Measurements from ENCODE around the gene APMAP.

Gene APMAP

DNA sequence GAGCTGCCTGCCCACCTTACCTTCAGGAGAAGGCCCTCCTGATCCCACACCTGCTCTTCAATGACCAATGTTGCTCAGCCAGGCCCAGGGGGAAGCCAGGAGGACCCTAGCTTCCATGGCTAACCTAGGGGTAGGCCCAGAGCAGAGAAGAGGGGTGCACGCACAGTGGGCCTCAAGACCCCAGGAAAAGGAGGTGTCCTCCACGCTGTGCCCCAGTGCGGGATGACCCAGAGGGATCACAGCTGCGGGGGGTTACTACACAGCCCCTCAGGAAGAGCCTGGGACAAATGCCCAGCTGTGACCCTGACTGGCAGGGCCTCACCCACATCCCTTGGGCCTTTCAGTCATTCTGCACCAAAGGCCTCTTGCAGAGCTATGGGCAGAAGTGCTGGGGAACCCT lies 31.6 kb upstream of the APMAP start:
- Histone ChIP-seq H3K27me3 (replicated peaks; ENCODE audit: control insufficient read depth, insufficient read depth, low read length, poor library complexity, severe bottlenecking) (no peaks in the 10 kb centered on the region), H3K36me3 (ENCODE audit: control insufficient read depth, insufficient read depth, low read length) (peaks cover 33% of the 10 kb centered on the region), H3K4me3 (ENCODE audit: insufficient read depth, low read depth, low read length, poor library complexity, severe bottlenecking) (no peak overlapping the region), H3K4me1 (ENCODE audit: control insufficient read depth, insufficient read depth, low read length, poor library complexity, severe bottlenecking) (no peaks in the 10 kb centered on the region), H3K9me3 (ENCODE audit: control insufficient read depth, low read length) (no peaks in the 10 kb centered on the region), H3K27ac (ENCODE audit: insufficient read depth, low read length, poor library complexity, severe bottlenecking) (no peak overlapping the region)
- no peak for DNase-seq

DNA sequence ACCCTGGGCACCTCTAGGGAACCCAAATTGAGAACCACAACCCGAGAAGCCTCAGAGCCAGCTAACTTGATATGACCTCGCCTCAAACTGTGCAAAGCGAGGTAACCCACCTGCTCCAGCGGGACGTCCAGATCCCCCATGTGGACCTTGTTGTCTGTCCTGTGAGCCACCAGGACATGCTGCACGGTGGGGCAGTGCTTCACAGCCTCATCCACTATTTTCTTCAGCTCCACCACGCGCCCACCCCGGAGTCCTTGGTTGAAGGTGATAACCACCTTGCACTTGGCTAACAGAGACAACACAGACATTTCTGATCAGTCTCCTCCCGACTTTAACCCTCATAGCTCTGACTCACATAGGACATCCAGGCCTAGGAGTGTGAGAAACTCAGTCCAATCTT lies 30.8 kb upstream of the APMAP start:
- Histone ChIP-seq H3K36me3 (ENCODE audit: control insufficient read depth, insufficient read depth, low read length) (peaks cover 30% of the 10 kb centered on the region), H3K27ac (ENCODE audit: insufficient read depth, low read length, poor library complexity, severe bottlenecking) (no peak overlapping the region), H3K9me3 (ENCODE audit: control insufficient read depth, low read length) (no peaks in the 10 kb centered on the region), H3K27me3 (replicated peaks; ENCODE audit: control insufficient read depth, insufficient read depth, low read length, poor library complexity, severe bottlenecking) (no peaks in the 10 kb centered on the region), H3K4me3 (ENCODE audit: insufficient read depth, low read depth, low read length, poor library complexity, severe bottlenecking) (no peak overlapping the region), H3K4me1 (ENCODE audit: control insufficient read depth, insufficient read depth, low read length, poor library complexity, severe bottlenecking) (no peaks in the 10 kb centered on the region)
- DNase-seq = no peak

- Histone ChIP-seq H3K4me3 (ENCODE audit: insufficient read depth, low read depth, low read length, poor library complexity, severe bottlenecking) (no peak overlapping the region), H3K9me3 (ENCODE audit: control insufficient read depth, low read length) (no peaks in the 10 kb centered on the region), H3K27ac (ENCODE audit: insufficient read depth, low read length, poor library complexity, severe bottlenecking) (no peak overlapping the region), H3K4me1 (ENCODE audit: control insufficient read depth, insufficient read depth, low read length, poor library complexity, severe bottlenecking) (no peaks in the 10 kb centered on the region), H3K36me3 (ENCODE audit: control insufficient read depth, insufficient read depth, low read length) (peaks cover 27% of the 10 kb centered on the region), H3K27me3 (replicated peaks; ENCODE audit: control insufficient read depth, insufficient read depth, low read length, poor library complexity, severe bottlenecking) (no peaks in the 10 kb centered on the region)
- no peak for DNase-seq
Measured at GRCh38 chr20:25022680-25023079, 30.1 kb upstream of the APMAP start.

DNA sequence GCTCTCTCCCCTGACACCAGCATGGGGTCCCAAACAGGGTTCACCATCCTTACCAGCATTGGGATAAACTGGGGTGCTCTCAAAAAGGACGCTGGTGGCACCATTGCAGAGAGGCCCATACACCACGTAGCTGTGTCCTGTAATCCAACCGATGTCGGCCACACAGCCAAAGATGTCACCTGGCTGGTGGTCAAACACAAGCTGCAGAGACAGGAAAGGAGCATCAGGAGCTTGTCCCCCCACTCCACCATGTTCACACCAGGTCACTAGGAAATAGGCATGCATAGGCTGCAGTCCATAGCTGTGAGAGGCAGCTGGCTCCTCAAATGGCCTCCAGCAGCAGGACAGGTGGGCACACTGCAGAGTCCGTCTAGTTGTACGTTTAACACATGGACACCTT lies 28.8 kb upstream of the APMAP start:
- DNase-seq = no peak
- Histone ChIP-seq H3K36me3 (ENCODE audit: control insufficient read depth, insufficient read depth, low read length) (peaks cover 30% of the 10 kb centered on the region), H3K9me3 (ENCODE audit: control insufficient read depth, low read length) (no peaks in the 10 kb centered on the region)

DNA sequence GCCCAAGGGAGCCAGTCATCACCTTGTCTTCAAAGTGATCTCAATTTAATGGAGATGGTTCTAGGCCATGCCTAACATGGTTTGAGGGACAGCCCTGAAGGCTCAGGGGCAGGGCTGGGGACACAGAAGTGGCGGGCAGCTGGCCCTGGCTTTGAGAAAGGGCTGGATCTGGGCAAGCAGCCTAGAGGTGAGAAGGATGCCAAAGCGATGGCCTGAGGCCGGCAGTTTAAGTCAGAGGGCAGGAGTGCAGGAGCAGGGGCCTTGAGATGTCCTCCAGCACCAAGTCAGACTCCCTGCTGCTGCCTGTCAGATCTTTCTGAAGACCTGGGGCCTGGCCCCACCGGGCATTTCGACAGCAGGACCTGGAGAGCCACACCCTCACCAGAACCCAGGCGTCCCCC lies 28.4 kb upstream of the APMAP start:
- Histone ChIP-seq H3K36me3 (ENCODE audit: control insufficient read depth, insufficient read depth, low read length) (peaks cover 33% of the 10 kb centered on the region), H3K4me3 (ENCODE audit: insufficient read depth, low read depth, low read length, poor library complexity, severe bottlenecking) (no peak overlapping the region), H3K9me3 (ENCODE audit: control insufficient read depth, low read length) (no peaks in the 10 kb centered on the region), H3K27me3 (replicated peaks; ENCODE audit: control insufficient read depth, insufficient read depth, low read length, poor library complexity, severe bottlenecking) (no peaks in the 10 kb centered on the region), H3K27ac (ENCODE audit: insufficient read depth, low read length, poor library complexity, severe bottlenecking) (no peak overlapping the region), H3K4me1 (ENCODE audit: control insufficient read depth, insufficient read depth, low read length, poor library complexity, severe bottlenecking) (no peaks in the 10 kb centered on the region)
- DNase-seq = no peak

More for the DNA sequence above, 28.8 kb upstream of the APMAP start:
- no peaks in the 10 kb centered on the region for H3K4me1 ChIP-seq (ENCODE audit: control insufficient read depth, insufficient read depth, low read length, poor library complexity, severe bottlenecking)
- H3K4me3 ChIP-seq (ENCODE audit: insufficient read depth, low read depth, low read length, poor library complexity, severe bottlenecking) = no peak overlapping the region
- no peak overlapping the region for H3K27ac ChIP-seq (ENCODE audit: insufficient read depth, low read length, poor library complexity, severe bottlenecking)
- no peaks in the 10 kb centered on the region for H3K27me3 ChIP-seq (replicated peaks; ENCODE audit: control insufficient read depth, insufficient read depth, low read length, poor library complexity, severe bottlenecking)

DNA sequence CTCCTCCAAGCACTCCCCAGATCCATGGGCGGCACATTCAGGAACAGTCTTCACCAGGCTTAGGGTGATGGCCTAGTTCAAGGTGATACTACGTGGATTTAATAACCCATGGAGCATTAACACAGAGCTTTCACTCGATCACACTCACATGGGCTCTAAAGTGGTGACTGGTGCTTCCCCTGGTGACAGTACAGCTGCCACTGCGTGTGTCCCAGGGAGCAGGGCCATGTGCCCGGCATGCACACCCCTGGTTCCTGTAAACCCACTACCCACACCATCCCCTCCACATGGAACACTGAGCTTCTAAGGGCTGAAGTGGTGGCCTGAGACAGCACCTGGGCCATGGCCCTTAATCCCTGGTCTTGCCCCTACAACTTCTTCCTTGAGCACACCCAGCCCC lies 27.8 kb upstream of the APMAP start:
- DNase-seq = no peak
- no peak overlapping the region for H3K4me3 ChIP-seq (ENCODE audit: insufficient read depth, low read depth, low read length, poor library complexity, severe bottlenecking)
- H3K36me3 ChIP-seq (ENCODE audit: control insufficient read depth, insufficient read depth, low read length) = peaks cover 37% of the 10 kb centered on the region
- no peaks in the 10 kb centered on the region for H3K4me1 ChIP-seq (ENCODE audit: control insufficient read depth, insufficient read depth, low read length, poor library complexity, severe bottlenecking)
- no peaks in the 10 kb centered on the region for H3K9me3 ChIP-seq (ENCODE audit: control insufficient read depth, low read length)
- H3K27ac ChIP-seq (ENCODE audit: insufficient read depth, low read length, poor library complexity, severe bottlenecking) = no peak overlapping the region
- H3K27me3 ChIP-seq (replicated peaks; ENCODE audit: control insufficient read depth, insufficient read depth, low read length, poor library complexity, severe bottlenecking) = no peaks in the 10 kb centered on the region

DNA sequence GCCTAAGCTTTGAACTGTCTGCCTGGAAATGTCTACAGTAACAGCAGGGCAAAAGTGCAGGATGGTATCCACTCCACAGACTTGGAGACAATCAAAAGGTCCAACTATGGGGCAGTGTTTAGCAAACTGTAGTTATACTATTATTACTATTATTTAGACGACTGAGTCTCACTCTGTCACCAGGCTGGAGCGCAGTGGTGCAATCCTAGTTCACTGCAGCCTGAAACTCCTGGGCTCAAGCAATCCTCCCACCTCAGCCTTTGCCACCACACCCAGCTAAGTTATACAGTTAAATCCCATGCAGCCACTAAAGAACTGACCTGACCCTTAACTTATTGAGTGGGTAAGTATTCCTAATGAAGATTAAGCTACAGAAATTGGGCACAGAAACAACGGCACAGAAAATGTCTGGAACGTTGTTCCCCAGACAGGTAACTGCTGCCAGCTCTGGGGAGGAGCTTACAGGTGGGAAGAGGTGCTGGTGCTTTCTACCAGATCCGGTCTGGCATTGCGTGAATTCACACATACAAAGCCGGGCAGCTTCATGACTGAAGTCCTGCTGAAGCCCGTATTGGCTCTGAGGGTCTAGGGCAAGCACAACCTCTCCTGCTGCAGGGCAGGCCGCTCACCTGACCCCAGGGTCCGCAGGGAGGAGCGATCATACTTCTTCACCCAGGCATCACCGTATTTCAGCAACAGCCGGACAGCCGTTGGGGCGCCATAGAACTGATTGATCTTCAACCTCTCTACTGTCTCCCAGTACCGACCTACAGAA lies 27.0 kb upstream of the APMAP start:
- H3K4me3 ChIP-seq (ENCODE audit: insufficient read depth, low read depth, low read length, poor library complexity, severe bottlenecking) = no peak overlapping the region
- no peak overlapping the region for H3K27ac ChIP-seq (ENCODE audit: insufficient read depth, low read length, poor library complexity, severe bottlenecking)
- H3K36me3 ChIP-seq (ENCODE audit: control insufficient read depth, insufficient read depth, low read length) = peaks cover 42% of the 10 kb centered on the region

DNA sequence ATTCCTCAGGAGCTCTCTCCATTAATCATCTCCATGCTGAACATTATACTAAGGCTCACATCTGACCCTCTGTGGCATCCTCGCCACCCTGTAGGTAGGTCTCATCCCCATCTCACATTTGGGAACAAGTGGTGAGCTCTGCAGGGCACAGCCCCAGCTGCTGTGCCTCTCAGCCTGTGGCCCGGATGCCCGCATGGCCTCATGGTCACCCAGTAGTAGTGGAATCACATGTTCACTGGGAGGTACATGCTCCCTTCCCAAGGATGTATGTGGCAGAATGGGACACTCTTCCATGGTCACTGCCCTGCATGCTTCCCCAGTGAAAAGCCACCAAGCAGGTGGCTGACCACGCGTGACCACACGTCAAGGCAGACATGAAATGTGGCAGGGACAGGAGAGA lies 26.3 kb upstream of the APMAP start:
- H3K9me3 ChIP-seq (ENCODE audit: control insufficient read depth, low read length) = no peaks in the 10 kb centered on the region
- H3K4me1 ChIP-seq (ENCODE audit: control insufficient read depth, insufficient read depth, low read length, poor library complexity, severe bottlenecking) = no peaks in the 10 kb centered on the region
- no peaks in the 10 kb centered on the region for H3K27me3 ChIP-seq (replicated peaks; ENCODE audit: control insufficient read depth, insufficient read depth, low read length, poor library complexity, severe bottlenecking)
- H3K27ac ChIP-seq (ENCODE audit: insufficient read depth, low read length, poor library complexity, severe bottlenecking) = no peak overlapping the region
- no peak for DNase-seq
- peaks cover 46% of the 10 kb centered on the region for H3K36me3 ChIP-seq (ENCODE audit: control insufficient read depth, insufficient read depth, low read length)
- H3K4me3 ChIP-seq (ENCODE audit: insufficient read depth, low read depth, low read length, poor library complexity, severe bottlenecking) = no peak overlapping the region

More for the DNA sequence above, 27.0 kb upstream of the APMAP start:
- H3K27me3 ChIP-seq (replicated peaks; ENCODE audit: control insufficient read depth, insufficient read depth, low read length, poor library complexity, severe bottlenecking) = no peaks in the 10 kb centered on the region
- no peak for DNase-seq
- H3K9me3 ChIP-seq (ENCODE audit: control insufficient read depth, low read length) = no peaks in the 10 kb centered on the region
- no peaks in the 10 kb centered on the region for H3K4me1 ChIP-seq (ENCODE audit: control insufficient read depth, insufficient read depth, low read length, poor library complexity, severe bottlenecking)

DNA sequence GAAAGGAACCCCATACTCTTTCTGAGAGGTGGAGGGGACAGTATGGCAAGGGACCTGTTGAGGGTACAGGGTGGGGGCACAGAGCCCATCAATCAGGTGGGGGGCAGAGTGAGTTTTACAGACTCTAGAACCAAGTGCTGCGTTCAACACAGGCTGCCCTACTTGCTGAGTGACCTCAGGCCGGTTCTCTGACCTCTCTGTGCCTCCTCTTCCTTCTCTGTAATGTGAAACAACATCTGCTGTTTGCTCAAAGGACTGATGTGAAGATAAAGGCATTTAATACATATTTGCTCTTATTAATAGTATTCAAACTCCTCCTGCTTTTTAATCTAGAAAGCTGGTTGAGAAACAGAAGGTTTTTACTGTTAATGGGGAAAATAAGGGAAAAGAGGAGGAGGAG lies 25.9 kb upstream of the APMAP start:
- no peak overlapping the region for H3K4me3 ChIP-seq (ENCODE audit: insufficient read depth, low read depth, low read length, poor library complexity, severe bottlenecking)
- H3K27ac ChIP-seq (ENCODE audit: insufficient read depth, low read length, poor library complexity, severe bottlenecking) = no peak overlapping the region
- no peaks in the 10 kb centered on the region for H3K4me1 ChIP-seq (ENCODE audit: control insufficient read depth, insufficient read depth, low read length, poor library complexity, severe bottlenecking)
- peaks cover 46% of the 10 kb centered on the region for H3K36me3 ChIP-seq (ENCODE audit: control insufficient read depth, insufficient read depth, low read length)
- no peaks in the 10 kb centered on the region for H3K9me3 ChIP-seq (ENCODE audit: control insufficient read depth, low read length)
- no peak for DNase-seq
- H3K27me3 ChIP-seq (replicated peaks; ENCODE audit: control insufficient read depth, insufficient read depth, low read length, poor library complexity, severe bottlenecking) = no peaks in the 10 kb centered on the region

GRCh38 chr20:25017257-25017803 lies 24.8 kb upstream of the APMAP start:
- no peaks in the 10 kb centered on the region for H3K4me1 ChIP-seq (ENCODE audit: control insufficient read depth, insufficient read depth, low read length, poor library complexity, severe bottlenecking)
- no peak for DNase-seq
- H3K27ac ChIP-seq (ENCODE audit: insufficient read depth, low read length, poor library complexity, severe bottlenecking) = no peak overlapping the region
- no peaks in the 10 kb centered on the region for H3K9me3 ChIP-seq (ENCODE audit: control insufficient read depth, low read length)
- no peak overlapping the region for H3K4me3 ChIP-seq (ENCODE audit: insufficient read depth, low read depth, low read length, poor library complexity, severe bottlenecking)
- no peaks in the 10 kb centered on the region for H3K27me3 ChIP-seq (replicated peaks; ENCODE audit: control insufficient read depth, insufficient read depth, low read length, poor library complexity, severe bottlenecking)
- H3K36me3 ChIP-seq (ENCODE audit: control insufficient read depth, insufficient read depth, low read length) = peaks cover 55% of the 10 kb centered on the region

Measured in effector memory CD4-positive, alpha-beta T cell (primary cell).